Breast epithelium (tissue), 4 donors: ENCODE results near the gene ENTPD2. TPM values are rescaled to one million over a fixed set of nuclear protein-coding genes. Genes with fewer than 3 reads are reported as not detected.

Experiments
- DNase-seq, 2 donors: peaks; one replicate each; pipeline ENCODE4 v3.0.0-alpha.2; 2019; ENCODE audit warnings: low spot score in 2 of 2
- H3K27ac ChIP-seq, 2 donors: fragments of 200-600 bp; sonication (generic) in 1 of 2; one replicate each; pipeline ENCODE4 v1.5.1; 2016 to 2019; ENCODE audit warnings: mild to moderate bottlenecking in 1 of 2
- H3K27me3 ChIP-seq, 2 donors: fragments of 200-600 bp; sonication (generic) in 1 of 2; one replicate each; pipeline versions ENCODE4 v1.5.1 to v1.6.0; 2017 to 2019; ENCODE audit warnings: control low read depth in 1 of 2, mild to moderate bottlenecking in 1 of 2
- H3K36me3 ChIP-seq: fragments of 200-600 bp; one replicate; pipeline ENCODE4 v1.5.1; 2019
- H3K4me1 ChIP-seq, 2 donors: fragments of 200-600 bp; sonication (generic); one replicate each; pipeline ENCODE4 v1.5.1; 2016 to 2019; ENCODE audit warnings: control low read depth in 1 of 2
- H3K4me3 ChIP-seq, 3 donors: fragments of 200-600 bp; sonication (generic); 1 replicate in 2 of 3; 2 replicates in 1 of 3; pipeline ENCODE4 v1.5.1; 2016 to 2019; ENCODE audit warnings: mild to moderate bottlenecking in 3 of 3, moderate library complexity in 2 of 3
- H3K9me3 ChIP-seq, 2 donors: fragments of 200-600 bp; sonication (generic) in 1 of 2; one replicate each; pipeline ENCODE4 v1.5.1; 2016 to 2019; ENCODE audit warnings: control low read depth in 1 of 2
- POLR2A ChIP-seq: fragments of 450-650 bp; IDR thresholded peaks from one replicate; pipeline ENCODE4 v1.6.1; 2016; ENCODE audit warnings: antibody characterized with exemption, mild to moderate bottlenecking, moderate library complexity
- POLR2AphosphoS5 ChIP-seq, 3 donors: sonication (generic); formaldehyde crosslinking; IDR thresholded peaks; one replicate each; pipeline ENCODE4 v1.6.1; 2017; ENCODE audit warnings: antibody characterized with exemption in 3 of 3
- intact Hi-C: fragments of 100-400 bp; cut with DNase I; formaldehyde crosslinking; loops from one replicate; pipeline ENCODE4 v1.15.1; 2023; ENCODE audit warnings: low total_unique reads
- total RNA-seq, 3 donors: library from RNA; depleted of rRNA; stranded (reverse); fragments of >200 nt; gene quantifications; one replicate each; pipeline ENCODE4 v1.1.0, GENCODE V29; 2016
- TF ChIP-seq, protein P1 (sequence below), 3 donors: fragments of 450-650 bp; IDR thresholded peaks; one replicate each; pipeline ENCODE4 v1.5.1; 2016 to 2017; ENCODE audit warnings: antibody characterized with exemption in 3 of 3, mild to moderate bottlenecking in 3 of 3, moderate library complexity in 3 of 3

Gene ENTPD2
- total RNA-seq, 3 donors from 2014 or later: 0.16 to 6.7 (median 3.6) TPM

DNA sequence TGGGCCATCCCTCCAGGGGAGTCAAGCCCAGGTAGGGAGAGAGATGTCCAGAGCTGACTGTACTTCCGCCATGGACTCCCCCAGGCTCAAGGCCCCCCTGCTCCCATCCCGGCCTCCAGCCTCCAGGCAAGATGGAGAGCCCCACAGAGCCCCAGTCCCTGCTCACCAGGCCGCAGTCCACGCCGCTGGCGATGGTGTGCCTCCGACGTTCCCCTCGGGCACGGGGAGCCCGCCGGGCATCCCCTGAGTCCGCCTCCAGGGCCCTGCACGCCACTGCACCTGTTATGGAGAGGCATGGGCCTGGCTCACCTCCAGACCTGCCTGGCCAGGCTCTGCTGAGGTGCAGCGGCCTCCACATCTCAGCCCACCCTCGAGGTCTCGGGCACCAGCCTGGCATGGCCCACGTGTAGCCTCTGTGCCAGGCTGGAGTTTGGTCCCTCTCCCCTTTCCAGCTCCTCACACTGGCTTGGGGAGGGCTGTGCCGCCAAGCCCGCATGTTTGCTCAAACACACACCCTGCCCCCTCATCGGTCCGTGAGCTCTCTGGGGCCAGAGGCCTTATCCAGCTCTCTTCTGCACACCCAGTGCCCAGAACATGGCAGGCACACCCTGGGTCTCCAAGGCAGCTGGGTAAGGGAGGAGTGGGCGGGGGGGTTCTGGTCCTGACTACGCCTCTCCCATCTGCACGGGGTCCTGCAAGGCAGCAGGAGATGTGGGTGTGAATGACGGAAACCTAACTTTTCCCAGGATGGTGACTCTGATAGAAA lies 12.4 kb upstream of the ENTPD2 start:
- no peak for DNase-seq
- no peaks in the 10 kb centered on the region for H3K36me3 ChIP-seq
- peaks cover 0 to 4% of the 10 kb centered on the region in 2 donors for H3K27me3 ChIP-seq
- H3K4me1 ChIP-seq: peaks cover 6 to 8% of the 10 kb centered on the region in 2 donors
- H3K27ac ChIP-seq: no peak overlapping the region
- intact Hi-C loops: no loop called here
- TF ChIP-seq POLR2A: no peak
- TF ChIP-seq POLR2AphosphoS5 (IDR thresholded peaks at IDR 0.05): no peak
- TF ChIP-seq, protein P1, sequence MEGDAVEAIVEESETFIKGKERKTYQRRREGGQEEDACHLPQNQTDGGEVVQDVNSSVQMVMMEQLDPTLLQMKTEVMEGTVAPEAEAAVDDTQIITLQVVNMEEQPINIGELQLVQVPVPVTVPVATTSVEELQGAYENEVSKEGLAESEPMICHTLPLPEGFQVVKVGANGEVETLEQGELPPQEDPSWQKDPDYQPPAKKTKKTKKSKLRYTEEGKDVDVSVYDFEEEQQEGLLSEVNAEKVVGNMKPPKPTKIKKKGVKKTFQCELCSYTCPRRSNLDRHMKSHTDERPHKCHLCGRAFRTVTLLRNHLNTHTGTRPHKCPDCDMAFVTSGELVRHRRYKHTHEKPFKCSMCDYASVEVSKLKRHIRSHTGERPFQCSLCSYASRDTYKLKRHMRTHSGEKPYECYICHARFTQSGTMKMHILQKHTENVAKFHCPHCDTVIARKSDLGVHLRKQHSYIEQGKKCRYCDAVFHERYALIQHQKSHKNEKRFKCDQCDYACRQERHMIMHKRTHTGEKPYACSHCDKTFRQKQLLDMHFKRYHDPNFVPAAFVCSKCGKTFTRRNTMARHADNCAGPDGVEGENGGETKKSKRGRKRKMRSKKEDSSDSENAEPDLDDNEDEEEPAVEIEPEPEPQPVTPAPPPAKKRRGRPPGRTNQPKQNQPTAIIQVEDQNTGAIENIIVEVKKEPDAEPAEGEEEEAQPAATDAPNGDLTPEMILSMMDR (IDR thresholded peaks at IDR 0.05): no peak
- no peak overlapping the region for H3K4me3 ChIP-seq
- H3K9me3 ChIP-seq: no peaks in the 10 kb centered on the region

DNA sequence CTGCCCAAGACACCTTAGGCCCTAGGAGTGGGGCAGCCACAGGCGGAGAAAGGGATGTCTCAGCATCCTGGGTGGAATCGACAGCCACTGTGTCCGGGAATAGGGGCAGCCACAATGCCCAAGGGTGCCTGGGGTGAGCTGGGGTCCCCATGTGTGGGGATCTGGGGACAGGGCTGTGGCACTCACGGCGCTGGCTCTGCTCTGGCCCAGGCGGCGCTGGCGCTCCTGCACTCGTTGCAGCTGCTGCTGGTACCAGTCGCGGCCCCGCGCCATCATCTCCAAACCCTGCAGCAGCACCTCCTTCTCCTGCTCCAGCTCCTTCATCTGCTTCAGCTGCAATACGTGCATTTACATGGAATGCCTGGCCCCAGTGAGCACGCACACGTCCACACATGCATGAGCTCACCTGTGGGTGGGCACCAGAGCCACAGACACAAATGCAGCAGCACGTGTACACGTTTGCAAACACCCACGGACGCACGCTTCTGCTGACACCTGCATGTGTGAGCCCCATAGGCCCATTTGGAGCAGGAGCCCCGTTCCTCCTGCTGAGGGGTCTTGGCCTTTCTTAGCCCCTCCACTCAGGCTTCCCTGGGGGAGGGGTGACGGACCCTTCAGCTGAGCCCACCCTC lies 11.6 kb upstream of the ENTPD2 start:
- no peaks in the 10 kb centered on the region for H3K36me3 ChIP-seq
- no peak overlapping the region for H3K27ac ChIP-seq
- H3K4me1 ChIP-seq: peaks cover 0 to 3% of the 10 kb centered on the region in 2 donors
- no peak for TF ChIP-seq POLR2A
- TF ChIP-seq POLR2AphosphoS5 (IDR thresholded peaks at IDR 0.05): no peak
- TF ChIP-seq, protein P1 (IDR thresholded peaks at IDR 0.05): no peak
- peaks cover 0 to 4% of the 10 kb centered on the region in 2 donors for H3K27me3 ChIP-seq
- no peak overlapping the region for H3K4me3 ChIP-seq
- DNase-seq: no peak
- intact Hi-C loops: no loop called here
- H3K9me3 ChIP-seq: no peaks in the 10 kb centered on the region

DNA sequence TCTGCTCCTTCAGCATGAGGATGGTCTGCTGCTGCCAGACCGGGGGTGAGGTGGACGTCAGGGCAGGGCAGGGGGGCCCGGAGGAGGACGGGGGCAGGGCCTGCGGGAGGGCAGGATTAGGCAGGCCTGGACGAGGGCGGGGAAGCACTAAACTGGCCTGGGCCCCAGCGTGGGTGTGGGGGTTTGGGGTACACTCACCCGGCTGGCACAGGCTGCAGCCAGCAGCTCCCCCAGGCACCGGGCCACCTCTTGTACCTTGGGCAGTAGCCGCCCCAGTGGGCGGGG lies 11.0 kb upstream of the ENTPD2 start:
- H3K27ac ChIP-seq: no peak overlapping the region
- peak overlapping the region in 2 of 3 donors; percentile 9 to 40 for H3K4me3 ChIP-seq
- H3K36me3 ChIP-seq: no peaks in the 10 kb centered on the region
- intact Hi-C loops: no loop called here
- no peaks in the 10 kb centered on the region for H3K9me3 ChIP-seq
- H3K4me1 ChIP-seq: peaks cover 0 to 3% of the 10 kb centered on the region in 2 donors
- TF ChIP-seq POLR2A: no peak
- TF ChIP-seq, protein P1 (IDR thresholded peaks at IDR 0.05): no peak
- no peak for TF ChIP-seq POLR2AphosphoS5 (IDR thresholded peaks at IDR 0.05)
- peaks cover 0 to 4% of the 10 kb centered on the region in 2 donors for H3K27me3 ChIP-seq
- no peak for DNase-seq

DNA sequence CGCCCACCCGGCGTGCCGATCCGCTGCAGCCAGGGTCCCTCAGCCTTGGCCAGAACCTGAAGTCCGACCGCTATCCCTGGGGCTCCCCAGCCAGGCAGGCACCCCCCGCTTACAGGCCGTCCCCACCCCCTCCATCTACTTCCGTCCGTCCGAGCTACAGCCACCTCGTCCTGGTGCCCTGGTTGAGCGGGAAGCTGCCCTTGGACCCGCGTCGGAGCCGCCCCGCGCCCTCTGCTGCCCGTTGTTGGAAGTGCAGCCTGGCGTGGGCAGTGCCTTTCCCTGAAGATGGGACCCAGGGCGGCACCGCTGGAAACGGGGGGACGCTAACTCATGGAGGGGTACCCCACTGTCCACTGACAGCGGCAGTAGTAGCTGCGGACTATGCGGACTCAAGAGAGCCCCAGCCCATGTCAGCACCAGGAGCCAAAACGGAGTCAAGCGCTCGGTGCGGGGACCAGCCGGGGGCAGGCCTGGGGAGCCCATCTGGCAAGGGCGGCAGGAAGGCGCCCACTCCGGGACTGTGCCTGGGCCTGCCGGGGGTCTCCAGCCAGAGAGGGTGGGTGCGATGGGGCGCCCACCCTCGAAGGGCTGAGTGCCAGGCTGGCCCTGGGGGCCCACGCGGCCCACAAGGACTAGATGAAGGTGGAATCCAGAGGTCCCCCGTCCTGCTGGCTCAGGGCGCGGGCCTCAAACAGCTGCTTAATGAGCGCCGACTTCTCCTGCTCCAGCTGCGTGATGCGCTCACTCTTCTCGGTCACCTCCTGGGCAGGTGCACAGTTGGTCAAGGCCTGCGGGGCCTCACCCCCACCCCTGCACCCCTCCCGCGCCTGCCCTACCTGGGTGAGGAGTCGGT lies 10.4 kb upstream of the ENTPD2 start:
- H3K4me3 ChIP-seq: peak overlapping the region in 2 of 3 donors; percentile 9 to 40
- DNase-seq: no peak
- no peak overlapping the region for H3K27ac ChIP-seq
- no peaks in the 10 kb centered on the region for H3K9me3 ChIP-seq
- no peaks in the 10 kb centered on the region for H3K36me3 ChIP-seq
- H3K27me3 ChIP-seq: peaks cover 0 to 4% of the 10 kb centered on the region in 2 donors
- intact Hi-C loops: no loop called here
- H3K4me1 ChIP-seq: peaks cover 0 to 3% of the 10 kb centered on the region in 2 donors
- TF ChIP-seq POLR2A: no peak
- TF ChIP-seq, protein P1 (IDR thresholded peaks at IDR 0.05): peak; percentile 85 to 97 (median 95)
